ENCODE results near the gene SNX21. TPM values are rescaled to one million over a fixed set of nuclear protein-coding genes. Genes with fewer than 3 reads are reported as not detected.

SNX21 gene
- total and polyA plus RNA-seq, 12 donors = 15.4 to 27.0 (median 18.5) TPM

DNA sequence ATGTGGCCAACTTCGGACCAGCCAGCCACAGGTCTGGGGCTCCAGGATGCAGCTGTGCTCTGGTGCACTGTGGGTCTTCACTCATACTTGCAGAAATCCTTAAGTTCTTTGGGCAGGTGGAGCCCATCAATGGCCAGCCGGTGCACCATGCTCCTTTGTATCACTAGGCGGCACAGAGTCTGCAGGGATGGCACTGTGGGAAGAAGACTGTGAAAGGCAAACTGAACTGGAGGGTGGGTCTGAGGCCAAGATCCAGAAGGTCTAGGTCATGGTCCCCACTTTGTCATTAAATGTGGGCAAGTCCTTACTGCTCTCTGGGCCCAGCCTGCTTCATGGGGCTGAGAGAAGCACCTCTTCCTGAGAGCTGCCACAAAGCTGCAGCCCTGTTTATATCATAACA is 55.1 kb downstream of the SNX21 start:
- H3K9me3 ChIP-seq = no peaks in the 10 kb centered on the region
- H3K27me3 ChIP-seq = no peaks in the 10 kb centered on the region
- H3K36me3 ChIP-seq = peaks cover 0 to 67% (median 9%) of the 10 kb centered on the region in 9 donors
- peaks cover 10 to 58% (median 36%) of the 10 kb centered on the region in 9 donors for H3K4me1 ChIP-seq
- DNase-seq = no peak
- TF ChIP-seq, protein P1, sequence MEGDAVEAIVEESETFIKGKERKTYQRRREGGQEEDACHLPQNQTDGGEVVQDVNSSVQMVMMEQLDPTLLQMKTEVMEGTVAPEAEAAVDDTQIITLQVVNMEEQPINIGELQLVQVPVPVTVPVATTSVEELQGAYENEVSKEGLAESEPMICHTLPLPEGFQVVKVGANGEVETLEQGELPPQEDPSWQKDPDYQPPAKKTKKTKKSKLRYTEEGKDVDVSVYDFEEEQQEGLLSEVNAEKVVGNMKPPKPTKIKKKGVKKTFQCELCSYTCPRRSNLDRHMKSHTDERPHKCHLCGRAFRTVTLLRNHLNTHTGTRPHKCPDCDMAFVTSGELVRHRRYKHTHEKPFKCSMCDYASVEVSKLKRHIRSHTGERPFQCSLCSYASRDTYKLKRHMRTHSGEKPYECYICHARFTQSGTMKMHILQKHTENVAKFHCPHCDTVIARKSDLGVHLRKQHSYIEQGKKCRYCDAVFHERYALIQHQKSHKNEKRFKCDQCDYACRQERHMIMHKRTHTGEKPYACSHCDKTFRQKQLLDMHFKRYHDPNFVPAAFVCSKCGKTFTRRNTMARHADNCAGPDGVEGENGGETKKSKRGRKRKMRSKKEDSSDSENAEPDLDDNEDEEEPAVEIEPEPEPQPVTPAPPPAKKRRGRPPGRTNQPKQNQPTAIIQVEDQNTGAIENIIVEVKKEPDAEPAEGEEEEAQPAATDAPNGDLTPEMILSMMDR (IDR thresholded peaks at IDR 0.05) = no peak
- no peak for ATAC-seq
- H3K4me3 ChIP-seq = no peak overlapping the region
- intact Hi-C loops (cut with DNase I) = loop anchor here in 3 of 10 donors (10.0 kb wide), 3 partner anchors 54 to 76 kb away; partner anchors contain the start of gene SNX21 (in 1 of the 3)
- 81 to 88% methylated on average over 3 of the region's 3 CpGs for WGBS, 2 donors
- no peak overlapping the region for H3K27ac ChIP-seq

- Histone ChIP-seq H3K27me3 (no peaks in the 10 kb centered on the region), H3K27ac (peak overlapping the region; percentile 78 to 97 (median 92)), H3K4me1 (peaks cover 10 to 49% (median 30%) of the 10 kb centered on the region in 9 donors), H3K36me3 (peaks cover 0 to 67% (median 24%) of the 10 kb centered on the region in 9 donors), H3K4me3 (peak overlapping the region; percentile 69 to 88 (median 74)), H3K9me3 (no peaks in the 10 kb centered on the region)
- intact Hi-C loops (cut with DNase I) = loop anchor here in 6 of 10 donors (2.0 to 10.0 kb wide), 5 partner anchors 20 to 80 kb away; partner anchors contain the start of gene PCIF1 (in 5 of the 6)
- DNase-seq (peak; percentile 81 to 87), ATAC-seq (peak; percentile 73 to 88 (median 82))
- TF ChIP-seq, protein P1 (IDR thresholded peaks at IDR 0.05) = peak; percentile 50 to 86 (median 72)
- WGBS, 2 donors = 1% methylated on average over 79 of the region's 79 CpGs
These were observed 56.7 kb downstream of the SNX21 start for GRCh38 chr20:45890077-45890984.

DNA sequence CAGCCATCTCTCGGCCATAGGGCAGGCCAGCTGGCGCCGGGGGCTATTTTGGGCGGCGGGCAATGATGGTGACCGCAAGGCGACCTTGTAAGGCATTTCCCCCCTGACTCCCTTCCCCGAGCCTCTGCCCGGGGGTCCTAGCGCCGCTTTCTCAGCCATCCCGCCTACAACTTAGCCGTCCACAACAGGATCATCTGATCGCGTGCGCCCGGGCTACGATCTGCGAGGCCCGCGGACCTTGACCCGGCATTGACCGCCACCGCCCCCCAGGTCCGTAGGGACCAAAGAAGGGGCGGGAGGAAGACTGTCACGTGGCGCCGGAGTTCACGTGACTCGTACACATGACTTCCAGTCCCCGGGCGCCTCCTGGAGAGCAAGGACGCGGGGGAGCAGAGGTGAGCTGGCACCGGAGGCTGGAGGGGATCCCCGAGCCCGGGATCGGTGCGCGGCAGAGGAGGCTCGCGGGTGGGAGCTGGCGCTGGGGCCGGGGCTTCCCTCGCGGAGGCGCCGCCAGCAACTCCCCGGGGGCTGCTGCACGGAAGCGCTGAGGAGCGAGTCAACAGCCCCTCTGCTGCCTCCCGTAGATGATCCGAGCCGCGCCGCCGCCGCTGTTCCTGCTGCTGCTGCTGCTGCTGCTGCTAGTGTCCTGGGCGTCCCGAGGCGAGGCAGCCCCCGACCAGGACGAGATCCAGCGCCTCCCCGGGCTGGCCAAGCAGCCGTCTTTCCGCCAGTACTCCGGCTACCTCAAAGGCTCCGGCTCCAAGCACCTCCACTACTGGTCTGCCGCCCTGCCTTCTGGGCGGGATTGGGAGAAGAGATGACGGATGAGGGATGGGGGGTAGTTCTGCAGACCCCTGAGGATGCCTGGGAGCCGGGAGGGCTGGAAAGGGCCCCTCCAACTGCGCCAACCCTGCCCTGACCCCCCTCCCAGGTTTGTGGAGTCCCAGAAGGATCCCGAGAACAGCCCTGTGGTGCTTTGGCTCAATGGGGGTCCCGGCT is 57.7 kb downstream of the SNX21 start, which contains the start of the genes CTSA and NEURL2:
TSS of gene CTSA (plus strand) at position 351 of the 999 bp plus-strand sequence. CDS start at position 585, 234 bp downstream.
TSS of gene NEURL2 (minus strand) at position 224 of the 999 bp plus-strand sequence. CDS start at position 7, 217 bp downstream.
- ATAC-seq (peak; percentile 88 to 96 (median 92)), DNase-seq (peak; percentile 94 to 95)
- TF ChIP-seq, protein P1 (IDR thresholded peaks at IDR 0.05) = peak in 2 of 9 donors; percentile 11 to 21
- Histone ChIP-seq H3K27me3 (no peaks in the 10 kb centered on the region), H3K4me3 (peak within 1 kb of the TSS; percentile 69 to 88 (median 74)), H3K4me1 (peaks cover 10 to 47% (median 30%) of the 10 kb centered on the region in 9 donors), H3K9me3 (no peaks in the 10 kb centered on the region), H3K36me3 (peaks cover 0 to 67% (median 32%) of the 10 kb centered on the region in 9 donors), H3K27ac (peak within 1 kb of the TSS; percentile 78 to 97 (median 92))
- WGBS, 2 donors = 0 to 1% methylated on average over 75 to 78 of the region's 78 CpGs
- intact Hi-C loops (cut with DNase I) = loop anchor here in 6 of 10 donors (2.0 to 10.0 kb wide), 5 partner anchors 20 to 80 kb away; partner anchors contain the start of gene PCIF1 (in 5 of the 6)

Measured in heart right ventricle (tissue), 16 donors.